ENCODE results near the gene PON2. TPM values are rescaled to one million over a fixed set of nuclear protein-coding genes. Genes with fewer than 3 reads are reported as not detected.
"Not testable (repeated sequence)": the region's sequence is repeated elsewhere in the genome, so short reads cannot be mapped to it uniquely, and the experiment has no call there.

PON2 gene
- total and polyA plus RNA-seq, 2 donors (not counting 1 experiment from before 2014, with no cell fraction given): 72.8 to 140 TPM

- H3K36me3 ChIP-seq (ENCODE audit: control insufficient read depth, insufficient read depth, low read length): no peaks in the 10 kb centered on the region
- no peak overlapping the region for H3K27ac ChIP-seq (ENCODE audit: insufficient read depth, low read length)
- no peak overlapping the region for H3K9ac ChIP-seq (ENCODE audit: insufficient read depth, low read length)
- no peaks in the 10 kb centered on the region for H3K9me3 ChIP-seq (ENCODE audit: control insufficient read depth, insufficient read depth, low read depth, low read length)
- no peaks in the 10 kb centered on the region for H3K4me1 ChIP-seq (ENCODE audit: control insufficient read depth, extremely low read depth, insufficient read depth, low read length)
- no peak overlapping the region for H3K4me3 ChIP-seq (replicated peaks in 1 of 4; ENCODE audit: control extremely low read depth in 1 of 4, insufficient read depth in 1 of 4, low read depth in 3 of 4, low read length in 4 of 4)
- H3K79me2 ChIP-seq (ENCODE audit: control insufficient read depth, insufficient read depth, low read length): no peaks in the 10 kb centered on the region
- no peaks in the 10 kb centered on the region for H3K27me3 ChIP-seq (ENCODE audit: control insufficient read depth, insufficient read depth, low read length)
- TF ChIP-seq EZH2 (IDR thresholded peaks at IDR 0.05; ENCODE audit: low read length, missing control alignments): no peak
- TF ChIP-seq CTCF (conservative IDR thresholded peaks at IDR 0.05 in 1 of 2, IDR thresholded peaks at IDR 0.05 in 1 of 2; ENCODE audit: low read depth in 1 of 2, low read length in 2 of 2): no peak
- no peaks in the 10 kb centered on the region for H4K20me1 ChIP-seq (ENCODE audit: control insufficient read depth, extremely low read depth, insufficient read depth, low read length)
- no peak overlapping the region for H2AFZ ChIP-seq (ENCODE audit: low read length)
- no peak for DNase-seq (ENCODE audit: low read depth in 2 of 2)
- no peak overlapping the region for H3K4me2 ChIP-seq (ENCODE audit: extremely low read depth, insufficient read depth, low read length)
These were observed 40.5 kb downstream of the PON2 start for GRCh38 chr7:95394370-95394769.

- Histone ChIP-seq H3K9me3 (ENCODE audit: control insufficient read depth, insufficient read depth, low read depth, low read length) (no peaks in the 10 kb centered on the region), H3K36me3 (ENCODE audit: control insufficient read depth, insufficient read depth, low read length) (no peaks in the 10 kb centered on the region), H3K27me3 (ENCODE audit: control insufficient read depth, insufficient read depth, low read length) (no peaks in the 10 kb centered on the region), H3K4me2 (ENCODE audit: extremely low read depth, insufficient read depth, low read length) (no peak overlapping the region), H3K27ac (ENCODE audit: insufficient read depth, low read length) (no peak overlapping the region), H3K4me3 (replicated peaks in 1 of 4; ENCODE audit: control extremely low read depth in 1 of 4, insufficient read depth in 1 of 4, low read depth in 3 of 4, low read length in 4 of 4) (no peak overlapping the region), H3K79me2 (ENCODE audit: control insufficient read depth, insufficient read depth, low read length) (no peaks in the 10 kb centered on the region), H2AFZ (ENCODE audit: low read length) (no peak overlapping the region), H3K4me1 (ENCODE audit: control insufficient read depth, extremely low read depth, insufficient read depth, low read length) (no peaks in the 10 kb centered on the region), H3K9ac (ENCODE audit: insufficient read depth, low read length) (no peak overlapping the region), H4K20me1 (ENCODE audit: control insufficient read depth, extremely low read depth, insufficient read depth, low read length) (no peaks in the 10 kb centered on the region)
- no peak for DNase-seq (ENCODE audit: low read depth in 2 of 2)
- TF ChIP-seq EZH2 (IDR thresholded peaks at IDR 0.05; ENCODE audit: low read length, missing control alignments): no peak
- TF ChIP-seq CTCF (conservative IDR thresholded peaks at IDR 0.05 in 1 of 2, IDR thresholded peaks at IDR 0.05 in 1 of 2; ENCODE audit: low read depth in 1 of 2, low read length in 2 of 2): no peak
These were observed 43.1 kb downstream of the PON2 start for GRCh38 chr7:95391761-95392160.

GRCh38 chr7:95389516-95389915 lies 45.3 kb downstream of the PON2 start:
- Histone ChIP-seq H3K27ac (ENCODE audit: insufficient read depth, low read length) (no peak overlapping the region), H3K4me3 (replicated peaks in 1 of 4; ENCODE audit: control extremely low read depth in 1 of 4, insufficient read depth in 1 of 4, low read depth in 3 of 4, low read length in 4 of 4) (no peak overlapping the region), H3K4me1 (ENCODE audit: control insufficient read depth, extremely low read depth, insufficient read depth, low read length) (no peaks in the 10 kb centered on the region), H3K36me3 (ENCODE audit: control insufficient read depth, insufficient read depth, low read length) (no peaks in the 10 kb centered on the region), H4K20me1 (ENCODE audit: control insufficient read depth, extremely low read depth, insufficient read depth, low read length) (no peaks in the 10 kb centered on the region), H3K9ac (ENCODE audit: insufficient read depth, low read length) (no peak overlapping the region), H3K4me2 (ENCODE audit: extremely low read depth, insufficient read depth, low read length) (no peak overlapping the region), H3K9me3 (ENCODE audit: control insufficient read depth, insufficient read depth, low read depth, low read length) (no peaks in the 10 kb centered on the region), H2AFZ (ENCODE audit: low read length) (no peak overlapping the region), H3K27me3 (ENCODE audit: control insufficient read depth, insufficient read depth, low read length) (no peaks in the 10 kb centered on the region), H3K79me2 (ENCODE audit: control insufficient read depth, insufficient read depth, low read length) (no peaks in the 10 kb centered on the region)
- no peak for DNase-seq (ENCODE audit: low read depth in 2 of 2)
- TF ChIP-seq CTCF (conservative IDR thresholded peaks at IDR 0.05 in 1 of 2, IDR thresholded peaks at IDR 0.05 in 1 of 2; ENCODE audit: low read depth in 1 of 2, low read length in 2 of 2): no peak
- TF ChIP-seq EZH2 (IDR thresholded peaks at IDR 0.05; ENCODE audit: low read length, missing control alignments): no peak

- H3K4me1 ChIP-seq (ENCODE audit: control insufficient read depth, extremely low read depth, insufficient read depth, low read length); H3K27me3 ChIP-seq (ENCODE audit: control insufficient read depth, insufficient read depth, low read length); H3K79me2 ChIP-seq (ENCODE audit: control insufficient read depth, insufficient read depth, low read length); H3K4me2 ChIP-seq (ENCODE audit: extremely low read depth, insufficient read depth, low read length); H3K9me3 ChIP-seq (ENCODE audit: control insufficient read depth, insufficient read depth, low read depth, low read length); H2AFZ ChIP-seq (ENCODE audit: low read length); H3K27ac ChIP-seq (ENCODE audit: insufficient read depth, low read length); H3K4me3 ChIP-seq (replicated peaks in 1 of 4; ENCODE audit: control extremely low read depth in 1 of 4, insufficient read depth in 1 of 4, low read depth in 3 of 4, low read length in 4 of 4); H3K36me3 ChIP-seq (ENCODE audit: control insufficient read depth, insufficient read depth, low read length); DNase-seq (ENCODE audit: low read depth in 2 of 2); H4K20me1 ChIP-seq (ENCODE audit: control insufficient read depth, extremely low read depth, insufficient read depth, low read length); H3K9ac ChIP-seq (ENCODE audit: insufficient read depth, low read length): not testable (repeated sequence)
These were observed 55.4 kb downstream of the PON2 start for GRCh38 chr7:95379457-95379856.
